Heart right ventricle (tissue), 16 donors: ENCODE results near the gene NBEA. TPM values are rescaled to one million over a fixed set of nuclear protein-coding genes. Genes with fewer than 3 reads are reported as not detected.
"Not testable (repeated sequence)": the region's sequence is repeated elsewhere in the genome, so short reads cannot be mapped to it uniquely, and the experiment has no call there.

Experiments used
- ATAC-seq, 8 donors: fragments of 200-7000 bp; cut with Tn5 transposase; one replicate each; pipeline ENCODE4 v1.9.1; 2020; ENCODE audit warnings: mild to moderate bottlenecking in 8 of 8, moderate library complexity in 8 of 8, moderate number of reproducible peaks in 1 of 8
- DNase-seq, 2 donors: peaks; one replicate each; pipeline ENCODE4 v3.0.0-alpha.2; 2020
- H3K27ac ChIP-seq, 10 donors: fragments of 200-600 bp; sonication (generic) in 2 of 10; one replicate each; pipeline versions ENCODE4 v1.5.0 to v1.8.0; 2020 to 2022; ENCODE audit warnings: mild to moderate bottlenecking in 3 of 10
- H3K27me3 ChIP-seq, 7 donors: fragments of 200-600 bp; one replicate each; pipeline ENCODE4 v1.8.0; 2021 to 2022; ENCODE audit warnings: mild to moderate bottlenecking in 2 of 7
- H3K36me3 ChIP-seq, 9 donors: fragments of 200-600 bp; sonication (generic) in 1 of 9; one replicate each; pipeline versions ENCODE4 v1.5.0 to v1.8.0; 2020 to 2022; ENCODE audit warnings: mild to moderate bottlenecking in 2 of 9
- H3K4me1 ChIP-seq, 9 donors: fragments of 200-600 bp; sonication (generic) in 1 of 9; one replicate each; pipeline versions ENCODE4 v1.5.0 to v1.8.0; 2020 to 2022; ENCODE audit warnings: mild to moderate bottlenecking in 4 of 9
- H3K4me3 ChIP-seq, 10 donors: fragments of 200-600 bp; sonication (generic) in 2 of 10; one replicate each; pipeline versions ENCODE4 v1.5.0 to v1.8.0; 2020 to 2022; ENCODE audit warnings: mild to moderate bottlenecking in 7 of 10, moderate library complexity in 2 of 10
- H3K9me3 ChIP-seq, 11 donors: fragments of 200-600 bp in 10 of 11; sonication (generic) in 2 of 11; one replicate each; pipeline versions ENCODE4 v1.5.0 to v1.8.0; 2013 to 2022; ENCODE audit warnings: mild to moderate bottlenecking in 2 of 11, control low read depth in 1 of 11, moderate library complexity in 1 of 11
- CTCF ChIP-seq, 9 donors: fragments of 200-600 bp; sonication (generic) in 2 of 9; IDR thresholded peaks; one replicate each; pipeline versions ENCODE4 v1.5.0 to v1.8.0; 2021 to 2022; ENCODE audit warnings: antibody characterized with exemption in 9 of 9, mild to moderate bottlenecking in 5 of 9, moderate library complexity in 1 of 9
- WGBS, 2 donors: extraction: QIAGEN DNeasy Blood & Tissue Kit; methylation state at CpG; one replicate each; pipeline ENCODE4 v1.1.7; 2013; ENCODE audit warnings: inconsistent platforms in 1 of 2; 5-methylcytosine and 5-hydroxymethylcytosine counted together
- intact Hi-C, 10 donors: fragments of 100-400 bp; cut with DNase I; formaldehyde crosslinking; loops; one replicate each; pipeline versions ENCODE4 v1.11.1 to v1.14.2; 2022
- polyA plus RNA-seq, 2 donors: library from polyadenylated mRNA; stranded (reverse); fragments of 200-250 nt; gene quantifications; one replicate each; pipeline ENCODE4 v1.2.3, GENCODE V29; 2013
- total RNA-seq, 10 donors: library from RNA; stranded (reverse); fragmentation: NEBNext Ultra II Directional in 3 of 10; extraction: Animal tissue kit (Norgen Biotek cat#: 25700) in 3 of 10; gene quantifications; one replicate each; pipeline versions ENCODE4 v1.2.1 to v1.2.4, GENCODE V29; 2021 to 2023
- donor health status: Arrhythmogenic right ventricular cardiomyopathy.
- donor health status: ischemic (EF 13 %, LVEDD 7.1; RV severe dilation, severe dysfunction).
- donor health status: healthy with polysubstance abuse.
- donor health status: DM: no; HTN: yes; CAD: no.
- donor health status: DM: no; HTN: no; CAD: no.
- donor health status: ischemic (EF 25% LVEDD 6.9; RV normal size, moderate dysfunction).
- donor health status: ischemic (EF 25% LVEDD 5.7; RV mildly dilated, moderate dysfunction).
- donor health status: healthy.
- donor health status: DM: yes; HTN: yes; CAD: no.
- donor health status: Ischemic cardiomyopathy.
- donor health status: ischemic (EF 35%, LVEDD 5.7; RV mildly dilated, moderate dysfunction).
- donor health status: nonischemic (EF 11% LVEDD 7.7; RV severe dilation, severe dysfunction).
- donor health status: DM: yes; HTN: yes; CAD: no.
- donor health status: PGD.
- donor health status: ischemic (EF 29% LVEDD 5.4; RV normal size, mild dysfunction).
- donor health status: nonischemic (EF 23%, LVEDD 6.1; RV moderate dilation, normal function).

NBEA gene
- total and polyA plus RNA-seq, 12 donors: 4.3 to 30.6 (median 24.5) TPM

GRCh38 chr13:35092751-35093150 is 150.7 kb downstream of the NBEA start:
- ATAC-seq: no peak
- Histone ChIP-seq H3K4me1 (no peaks in the 10 kb centered on the region), H3K9me3 (peaks cover 0 to 13% (median 0%) of the 10 kb centered on the region in 11 donors), H3K4me3 (no peak overlapping the region), H3K27ac (no peak overlapping the region), H3K27me3 (no peaks in the 10 kb centered on the region), H3K36me3 (no peaks in the 10 kb centered on the region)
- no peak for TF ChIP-seq CTCF (IDR thresholded peaks at IDR 0.05)
- intact Hi-C loops: no loop called here
- WGBS, 2 donors: 95 to 99% methylated on average over 2 of the region's 2 CpGs
- no peak for DNase-seq

- Histone ChIP-seq H3K4me1 (no peaks in the 10 kb centered on the region), H3K27me3 (no peaks in the 10 kb centered on the region), H3K27ac (no peak overlapping the region), H3K9me3 (peaks cover 0 to 9% (median 0%) of the 10 kb centered on the region in 11 donors), H3K4me3 (no peak overlapping the region), H3K36me3 (peaks cover 0 to 2% (median 0%) of the 10 kb centered on the region in 9 donors)
- ATAC-seq: no peak
- no peak for TF ChIP-seq CTCF (IDR thresholded peaks at IDR 0.05)
- no peak for DNase-seq
- intact Hi-C loops: no loop called here
- WGBS, 2 donors: 80 to 93% methylated on average over 1 of the region's 1 CpG
Measured at GRCh38 chr13:35093356-35093755, 151.3 kb downstream of the NBEA start.

- H3K36me3 ChIP-seq, H3K9me3 ChIP-seq, H3K4me1 ChIP-seq, H3K4me3 ChIP-seq, ATAC-seq, H3K27me3 ChIP-seq, H3K27ac ChIP-seq, DNase-seq, intact Hi-C loops: not testable (repeated sequence)
Measured at GRCh38 chr13:35106771-35107170, 164.7 kb downstream of the NBEA start.

GRCh38 chr13:35107535-35107934 is 165.5 kb downstream of the NBEA start:
- WGBS, 2 donors: 86 to 89% methylated on average over 1 of the region's 1 CpG
- H3K4me3 ChIP-seq: no peak overlapping the region
- ATAC-seq (no peak), DNase-seq (no peak)
- TF ChIP-seq CTCF (IDR thresholded peaks at IDR 0.05): no peak
- H3K27ac ChIP-seq: no peak overlapping the region
- H3K36me3 ChIP-seq: peaks cover 0 to 5% (median 0%) of the 10 kb centered on the region in 9 donors
- H3K9me3 ChIP-seq: no peaks in the 10 kb centered on the region
- H3K4me1 ChIP-seq: no peaks in the 10 kb centered on the region
- no peaks in the 10 kb centered on the region for H3K27me3 ChIP-seq
- intact Hi-C loops: no loop called here

GRCh38 chr13:35113612-35114011 is 171.5 kb downstream of the NBEA start:
- H3K9me3 ChIP-seq, DNase-seq, H3K27ac ChIP-seq, ATAC-seq, H3K27me3 ChIP-seq, H3K4me3 ChIP-seq, intact Hi-C loops, H3K36me3 ChIP-seq, H3K4me1 ChIP-seq: not testable (repeated sequence)
- 94 to 95% methylated on average over 3 of the region's 3 CpGs for WGBS, 2 donors

GRCh38 chr13:35127466-35127865 is 185.4 kb downstream of the NBEA start:
- DNase-seq (no peak), ATAC-seq (no peak)
- H3K27me3 ChIP-seq: no peaks in the 10 kb centered on the region
- intact Hi-C loops: no loop called here
- H3K4me1 ChIP-seq: no peaks in the 10 kb centered on the region
- peaks cover 0 to 15% (median 0%) of the 10 kb centered on the region in 9 donors for H3K36me3 ChIP-seq
- H3K4me3 ChIP-seq: no peak overlapping the region
- H3K27ac ChIP-seq: no peak overlapping the region
- H3K9me3 ChIP-seq: no peaks in the 10 kb centered on the region
- no peak for TF ChIP-seq CTCF (IDR thresholded peaks at IDR 0.05)
- WGBS, 2 donors: 99 to 100% methylated on average over 2 of the region's 2 CpGs
